Left ventricle myocardium superior (tissue), 1 donor: ENCODE data around the gene MACF1. TPM values are rescaled to one million over a fixed set of nuclear protein-coding genes. Genes with fewer than 3 reads are reported as not detected.
"Not testable (repeated sequence)": the region's sequence is repeated elsewhere in the genome, so short reads cannot be mapped to it uniquely, and the experiment has no call there.

Experiments
- ATAC-seq: fragments of 200-7000 bp; cut with Tn5 transposase; one replicate; pipeline ENCODE4 v1.9.1; 2020; ENCODE audit warnings: mild to moderate bottlenecking, moderate library complexity
- DNase-seq: peaks from one replicate; pipeline ENCODE4 v3.0.0-alpha.2; 2020
- intact Hi-C: fragments of 100-400 bp; cut with micrococcal nuclease; formaldehyde crosslinking; loops from one replicate; pipeline ENCODE4 v1.11.0; 2022
- long read RNA-seq: library from polyadenylated mRNA; unstranded; transcript quantifications from one replicate; pipeline ENCODE4 v2.0.0, GENCODE V29; 2021
- total RNA-seq: library from RNA; stranded (reverse); fragmentation: NEBNext Ultra II Directional; extraction: Animal tissue kit (Norgen Biotek cat#: 25700); gene quantifications from one replicate; pipeline ENCODE4 v1.2.1, GENCODE V29; 2021
- donor health status: DM: no; HTN: yes; CAD: no; lungs with severe emphysema.

The MACF1 gene
- 239 TPM for total RNA-seq
- long read RNA-seq, full-length matches to known transcripts: 1 of 39 reads
- long read RNA-seq, partial matches to known transcripts: 25 of 39 reads
- long read RNA-seq, other reads (novel, unspliced or antisense): 13 of 39 reads

DNA sequence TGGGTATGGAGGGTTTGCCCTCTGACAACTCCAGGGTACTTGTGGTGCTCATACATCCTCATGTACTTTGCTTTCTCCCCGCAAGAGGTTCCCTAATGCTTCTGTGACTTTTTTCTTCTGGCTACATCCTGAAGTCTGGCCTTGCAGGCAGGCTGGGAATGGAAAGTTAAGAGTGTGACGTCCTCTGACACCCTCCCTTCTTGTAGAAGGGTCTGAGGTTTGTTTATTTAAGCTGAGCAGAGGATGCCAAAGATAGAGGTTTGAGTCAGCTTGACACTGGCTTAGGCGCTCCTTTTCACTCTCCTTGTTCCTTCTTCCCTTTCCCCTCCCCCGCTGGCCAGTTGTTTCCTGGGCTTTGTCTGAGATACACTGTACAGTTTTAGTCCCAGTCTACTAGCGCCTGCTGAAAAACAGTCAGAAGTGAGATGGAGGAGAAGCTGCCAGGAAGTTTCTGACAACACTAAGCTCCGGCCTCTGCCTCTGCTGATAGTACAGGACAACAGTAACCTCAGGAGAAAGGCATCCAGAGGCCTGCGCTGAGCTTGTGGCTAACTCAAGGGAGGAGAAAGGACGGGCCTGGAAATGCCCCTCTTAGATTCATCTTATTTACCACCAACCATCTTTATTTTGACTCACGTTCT is at the start of gene MACF1:
Gene MACF1, plus strand, starts transcription at position 255 of the 641 bp plus-strand sequence. Its CDS starts 328 bp downstream, at position 583.
- intact Hi-C loops: no loop called here
- DNase-seq (peak; percentile 68), ATAC-seq (peak; percentile 90)

DNA sequence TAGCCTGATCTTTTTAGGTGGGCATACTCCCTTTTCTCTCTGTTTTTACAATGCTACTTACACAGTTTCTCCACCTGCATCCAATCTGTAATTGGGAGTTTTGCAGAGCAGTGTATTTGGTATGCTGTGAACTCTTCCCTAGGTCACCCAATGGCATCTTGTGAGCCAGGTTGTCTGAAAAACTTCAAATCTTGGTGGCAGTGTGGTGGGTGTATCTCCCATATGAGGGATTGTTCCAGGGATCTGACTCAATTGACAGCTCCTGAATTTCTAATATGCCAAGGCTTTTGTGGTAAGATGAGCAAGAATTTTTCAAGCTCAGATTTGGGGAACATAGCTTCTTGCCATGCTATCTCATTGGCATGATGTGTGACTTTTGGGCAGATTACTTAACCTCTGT is 47.2 kb upstream of the MACF1 start:
- no peak for DNase-seq
- intact Hi-C loops: no loop called here
- no peak for ATAC-seq

- intact Hi-C loops: no loop called here
- no peak for ATAC-seq
- DNase-seq: no peak
Measured at GRCh38 chr1:39158327-39159086, 46.0 kb upstream of the MACF1 start.

DNA sequence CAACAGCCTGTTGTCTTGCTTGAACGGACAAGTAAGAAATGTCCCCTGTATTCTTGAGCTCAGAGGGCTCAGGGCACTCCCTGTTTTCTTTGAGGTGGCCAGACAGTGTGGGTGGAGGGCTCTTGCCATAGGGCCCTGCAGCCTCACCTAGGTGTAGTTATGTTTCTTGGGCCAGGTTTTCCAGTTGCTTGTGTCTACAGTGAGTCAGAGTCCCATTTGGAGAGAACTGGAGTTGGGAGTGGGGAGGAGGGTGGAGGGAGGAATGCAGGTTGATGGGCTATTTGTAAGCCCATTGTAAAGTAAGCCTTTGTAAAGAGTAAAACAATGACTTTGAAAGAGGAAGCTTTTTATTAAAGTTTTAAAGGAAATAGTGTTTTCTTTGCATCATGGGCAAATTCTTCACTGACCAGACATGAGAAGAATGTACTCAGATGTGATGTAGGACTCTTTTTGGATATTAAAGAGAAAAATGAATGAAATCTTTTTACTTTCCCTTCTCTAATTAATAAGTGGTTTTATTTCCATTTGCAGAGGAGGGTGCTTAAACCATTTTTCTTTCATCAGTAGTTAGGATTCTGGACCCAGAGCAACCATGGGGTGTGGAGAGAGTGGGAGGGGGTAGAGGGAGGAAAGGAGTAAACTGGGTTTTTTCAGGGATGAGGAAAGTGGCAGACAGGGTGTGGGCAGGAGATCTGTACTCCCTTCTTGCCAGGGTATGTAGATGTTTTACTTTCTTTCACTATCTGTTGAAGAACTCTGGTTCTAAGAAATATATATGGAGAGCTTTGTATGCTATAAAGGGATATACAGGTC is 45.1 kb upstream of the MACF1 start:
- intact Hi-C loops: no loop called here

DNA sequence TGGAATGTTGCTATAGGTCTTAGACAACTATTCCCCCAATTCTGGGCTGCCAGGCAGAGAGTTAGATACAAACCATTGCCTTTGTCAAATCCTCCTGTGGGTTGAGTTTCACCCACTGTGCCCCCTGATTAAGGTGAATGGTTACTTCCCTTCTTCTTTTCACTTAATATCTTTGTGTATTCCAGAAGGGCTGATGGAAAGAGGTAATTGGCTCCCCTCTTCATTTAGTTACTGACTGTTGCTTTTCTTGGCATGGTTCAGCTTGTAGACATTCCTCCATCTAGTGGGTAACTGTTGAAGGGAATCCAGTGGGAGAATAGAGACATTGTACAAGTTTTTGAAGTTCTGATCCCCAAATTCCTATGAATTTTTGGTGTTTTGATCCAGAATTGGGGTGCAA is 43.8 kb upstream of the MACF1 start:
- no peak for DNase-seq
- intact Hi-C loops: no loop called here

More for the DNA sequence above, 45.1 kb upstream of the MACF1 start:
- ATAC-seq (no peak), DNase-seq (no peak)

GRCh38 chr1:39161811-39162210 is 42.7 kb upstream of the MACF1 start:
- DNase-seq, ATAC-seq, intact Hi-C loops: not testable (repeated sequence)

More for the DNA sequence above, 43.8 kb upstream of the MACF1 start:
- ATAC-seq: no peak

DNA sequence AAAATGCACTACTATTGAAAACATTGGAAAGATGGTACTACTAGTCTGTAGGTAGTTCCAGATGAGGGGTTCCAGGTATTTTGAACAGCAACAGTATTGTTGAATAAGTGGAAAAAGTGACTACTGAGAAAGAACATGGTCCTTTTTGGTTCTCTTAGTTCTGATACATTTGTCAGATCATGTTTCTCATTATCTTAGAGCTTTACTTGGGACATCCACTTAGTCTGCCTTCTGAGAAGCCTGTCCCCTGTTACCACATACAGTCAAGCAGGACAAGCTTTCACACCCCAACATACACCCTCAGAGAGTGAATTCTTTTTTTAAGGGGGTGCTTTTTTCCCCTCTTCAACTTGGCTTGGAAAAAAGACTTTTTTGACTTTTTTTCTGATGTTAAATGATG is 41.0 kb upstream of the MACF1 start:
- DNase-seq: no peak
- ATAC-seq: no peak
- intact Hi-C loops: no loop called here

GRCh38 chr1:39164256-39164655 is 40.2 kb upstream of the MACF1 start:
- intact Hi-C loops: no loop called here
- no peak for DNase-seq
- peak; percentile 37 for ATAC-seq

- ATAC-seq (peak; percentile 70), DNase-seq (no peak)
- intact Hi-C loops: no loop called here
Measured at GRCh38 chr1:39165049-39165448, 39.4 kb upstream of the MACF1 start.

DNA sequence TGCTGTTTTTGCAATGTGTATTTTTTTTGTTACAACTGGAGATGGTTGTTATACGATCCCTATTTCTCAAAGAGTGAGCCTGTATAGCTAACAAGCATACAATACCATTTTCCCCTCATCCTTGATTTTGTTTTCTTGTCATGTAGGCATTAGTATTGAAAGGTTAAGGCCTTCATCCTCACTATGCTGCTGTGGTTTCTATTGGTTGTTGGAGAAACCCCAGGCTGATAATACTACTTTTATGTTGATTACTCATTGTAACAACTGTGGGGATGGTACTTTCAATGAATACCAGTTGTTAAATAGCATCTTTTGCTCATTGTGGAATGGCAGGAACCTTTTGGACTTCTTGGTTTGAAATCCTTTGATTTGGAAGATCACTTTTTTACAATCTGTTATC is 39.0 kb upstream of the MACF1 start:
- intact Hi-C loops: no loop called here
- ATAC-seq (no peak), DNase-seq (no peak)

DNA sequence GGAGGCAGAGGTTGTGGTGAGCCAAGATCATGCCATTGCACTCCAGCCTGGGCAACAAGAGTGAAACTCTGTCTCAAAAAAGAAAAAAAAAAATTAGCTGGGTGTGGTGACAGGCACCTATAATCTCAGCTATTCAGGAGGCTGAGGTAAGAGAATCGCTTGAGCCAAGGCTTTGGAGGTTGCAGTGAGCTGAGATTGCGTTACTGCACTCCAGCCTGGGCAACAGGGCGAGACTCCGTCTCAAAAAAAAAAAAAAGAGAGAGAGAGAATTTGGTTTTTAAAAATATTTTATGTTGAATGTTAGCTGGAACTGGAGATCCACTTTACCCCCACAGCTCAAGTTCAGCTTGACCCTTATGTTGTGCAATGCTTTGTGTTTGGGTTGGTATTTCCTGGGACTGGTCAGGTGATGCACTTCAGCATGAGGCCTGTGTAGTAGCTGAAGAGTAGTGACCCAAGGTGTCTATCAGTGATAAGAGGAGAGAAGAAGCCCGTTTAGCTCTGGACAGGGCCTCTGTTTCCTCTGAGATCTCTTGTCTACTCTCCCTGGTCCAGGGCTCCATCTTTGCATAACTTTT is 36.8 kb upstream of the MACF1 start:
- DNase-seq (no peak), ATAC-seq (peak; percentile 17)
- intact Hi-C loops: no loop called here

DNA sequence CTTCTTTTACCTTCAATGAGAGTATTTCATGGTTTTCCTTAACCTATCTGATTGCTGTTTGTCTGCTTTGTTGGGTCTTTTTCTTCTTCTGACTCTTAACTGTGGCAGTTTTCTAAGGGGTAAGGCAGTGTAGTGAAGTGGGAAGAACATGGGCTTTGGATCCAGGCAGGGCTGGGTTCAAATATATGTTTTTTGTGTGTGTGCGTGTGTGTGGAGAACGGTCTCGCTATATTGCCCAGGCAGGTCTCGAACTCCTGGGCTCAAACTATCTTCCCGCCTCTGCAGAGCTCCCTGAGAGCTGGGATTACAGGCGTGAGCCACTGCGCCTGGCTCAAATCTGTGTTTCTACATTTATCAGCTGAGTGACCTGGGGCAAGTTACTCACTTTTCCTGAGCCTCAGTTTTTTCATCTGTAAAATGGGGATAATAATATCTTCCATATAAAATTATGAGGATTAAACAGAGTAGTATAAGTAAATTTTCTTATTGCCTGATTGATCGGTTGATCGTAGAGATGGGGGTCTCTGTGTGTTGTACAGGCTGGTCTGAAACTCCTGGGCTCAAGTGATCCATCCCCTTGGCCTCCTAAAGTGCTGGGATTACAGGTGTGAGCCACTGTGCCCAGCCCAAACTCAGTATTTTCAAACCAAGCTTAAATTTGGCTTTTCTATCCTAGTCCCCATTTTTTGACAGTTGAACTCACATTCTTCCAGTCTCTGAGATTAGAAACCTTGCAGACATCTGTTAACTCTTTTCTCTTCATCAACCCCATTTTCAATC is 36.0 kb upstream of the MACF1 start:
- intact Hi-C loops: no loop called here
- DNase-seq (no peak), ATAC-seq (no peak)

GRCh38 chr1:39170731-39171667 is 33.5 kb upstream of the MACF1 start:
- no peak for ATAC-seq
- no peak for DNase-seq
- intact Hi-C loops: no loop called here

DNA sequence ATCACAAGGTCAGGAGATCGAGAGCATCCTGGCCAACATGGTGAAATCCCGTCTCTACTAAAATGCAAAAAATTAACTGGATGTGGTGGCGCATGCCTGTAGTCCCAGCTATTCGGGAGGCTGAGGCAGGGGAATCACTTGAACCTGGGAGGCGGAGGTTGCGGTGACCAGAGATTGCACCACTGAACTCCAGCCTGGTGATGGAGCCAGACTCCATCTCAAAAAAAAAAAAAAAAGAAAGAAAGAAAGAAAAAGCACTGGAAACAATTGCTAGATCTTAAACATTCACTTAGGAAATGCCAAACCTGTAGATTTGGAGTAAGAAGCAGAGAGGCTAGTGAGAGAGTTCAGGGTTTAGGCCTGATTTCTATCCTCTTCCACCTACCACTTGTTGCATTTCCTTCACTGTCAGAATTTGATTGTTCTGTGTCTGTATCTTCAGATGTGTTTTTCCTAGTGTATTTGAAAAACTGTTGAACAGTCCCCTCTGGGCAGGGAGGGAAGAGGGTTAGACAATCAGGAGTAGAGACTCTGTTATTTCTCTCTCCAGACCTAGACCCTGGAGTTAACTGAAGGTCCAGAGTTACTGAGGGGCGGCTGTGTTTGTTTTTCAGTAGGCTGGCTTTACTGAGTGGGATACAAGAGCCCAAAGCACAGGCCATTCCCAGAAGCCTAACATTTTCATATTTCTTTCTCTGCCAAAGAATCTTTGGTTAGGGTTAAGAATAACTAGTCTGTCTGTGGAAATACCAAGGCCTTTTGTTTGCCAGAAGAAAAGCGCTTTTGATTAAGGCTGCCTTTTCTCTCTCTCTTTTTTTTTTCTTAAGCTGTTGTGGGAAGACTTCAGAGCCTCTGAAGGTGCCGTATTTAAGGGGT is 31.1 kb upstream of the MACF1 start:
- peak; percentile 53 for ATAC-seq
- intact Hi-C loops: no loop called here

DNA sequence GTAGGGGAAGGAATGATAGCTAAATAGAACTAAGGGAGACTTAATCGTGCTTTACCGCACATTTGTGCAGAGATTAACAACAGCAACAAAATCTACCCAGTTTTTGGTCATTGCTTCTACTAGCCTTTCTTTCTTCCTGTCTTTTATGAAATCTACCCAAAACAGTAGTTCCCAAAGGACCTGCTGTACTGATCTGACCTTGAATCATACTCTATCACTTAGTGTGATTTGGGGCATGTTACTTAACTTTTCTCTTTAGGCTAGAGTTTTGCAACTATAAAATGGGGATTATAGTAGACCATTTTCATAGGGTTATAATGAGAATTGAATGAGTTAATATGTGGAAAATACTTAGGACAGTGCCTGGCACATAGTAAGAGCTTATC is 30.5 kb upstream of the MACF1 start:
- no peak for DNase-seq

More for the DNA sequence above, 31.1 kb upstream of the MACF1 start:
- DNase-seq: no peak

GRCh38 chr1:39174390-39175081 is 30.0 kb upstream of the MACF1 start:
- ATAC-seq (no peak), DNase-seq (no peak)
- intact Hi-C loops: no loop called here

More for the DNA sequence above, 30.5 kb upstream of the MACF1 start:
- intact Hi-C loops: no loop called here
- ATAC-seq: peak; percentile 74
